Stomach (tissue), 4 donors: Measurements from ENCODE around the gene ILRUN.

Experiments used
- EP300 ChIP-seq: sonication (generic); formaldehyde crosslinking; IDR thresholded peaks from one replicate; pipeline ENCODE4 v1.6.1; 2017; ENCODE audit warnings: antibody characterized with exemption
- POLR2A ChIP-seq, 4 donors: fragments of 450-650 bp; IDR thresholded peaks; one replicate each; pipeline ENCODE4 v1.6.1; 2016; ENCODE audit warnings: antibody characterized with exemption in 4 of 4, control low read depth in 2 of 4, mild to moderate bottlenecking in 1 of 4, moderate library complexity in 1 of 4
- TF ChIP-seq, protein P1 (sequence below), 7 experiments: fragments of 450-650 bp in 4 of 7; fragments of 200-600 bp in 3 of 7; sonication (generic) in 3 of 7; IDR thresholded peaks; one replicate each; pipeline ENCODE4 v1.5.1; 2016 to 2019; ENCODE audit warnings: antibody characterized with exemption in 7 of 7, control low read depth in 2 of 7, mild to moderate bottlenecking in 1 of 7

DNA sequence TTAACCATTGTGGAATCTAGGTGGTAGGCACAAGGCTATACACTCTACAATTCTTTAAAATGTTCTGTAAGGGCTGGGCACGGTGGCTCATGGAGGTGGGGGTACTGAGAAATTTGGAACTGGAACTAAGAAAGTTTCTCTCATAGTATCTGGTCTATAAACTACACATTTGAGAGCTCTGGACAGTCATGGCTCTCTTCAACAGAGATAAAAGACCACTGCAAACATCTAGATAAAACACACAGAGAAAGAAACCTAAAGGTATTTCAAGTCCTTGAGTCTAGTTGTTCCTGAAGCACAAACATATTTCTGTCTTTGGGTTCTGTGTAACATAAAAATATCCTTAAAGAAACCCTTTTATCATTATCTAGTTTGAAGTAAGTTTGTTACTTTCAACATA is 35.2 kb downstream of the ILRUN start:
- TF ChIP-seq, protein P1, sequence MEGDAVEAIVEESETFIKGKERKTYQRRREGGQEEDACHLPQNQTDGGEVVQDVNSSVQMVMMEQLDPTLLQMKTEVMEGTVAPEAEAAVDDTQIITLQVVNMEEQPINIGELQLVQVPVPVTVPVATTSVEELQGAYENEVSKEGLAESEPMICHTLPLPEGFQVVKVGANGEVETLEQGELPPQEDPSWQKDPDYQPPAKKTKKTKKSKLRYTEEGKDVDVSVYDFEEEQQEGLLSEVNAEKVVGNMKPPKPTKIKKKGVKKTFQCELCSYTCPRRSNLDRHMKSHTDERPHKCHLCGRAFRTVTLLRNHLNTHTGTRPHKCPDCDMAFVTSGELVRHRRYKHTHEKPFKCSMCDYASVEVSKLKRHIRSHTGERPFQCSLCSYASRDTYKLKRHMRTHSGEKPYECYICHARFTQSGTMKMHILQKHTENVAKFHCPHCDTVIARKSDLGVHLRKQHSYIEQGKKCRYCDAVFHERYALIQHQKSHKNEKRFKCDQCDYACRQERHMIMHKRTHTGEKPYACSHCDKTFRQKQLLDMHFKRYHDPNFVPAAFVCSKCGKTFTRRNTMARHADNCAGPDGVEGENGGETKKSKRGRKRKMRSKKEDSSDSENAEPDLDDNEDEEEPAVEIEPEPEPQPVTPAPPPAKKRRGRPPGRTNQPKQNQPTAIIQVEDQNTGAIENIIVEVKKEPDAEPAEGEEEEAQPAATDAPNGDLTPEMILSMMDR (IDR thresholded peaks at IDR 0.05): no peak
- TF ChIP-seq POLR2A (IDR thresholded peaks at IDR 0.05): no peak
- no peak for TF ChIP-seq EP300
